ENCODE results near the gene PKP1. TPM values are rescaled to one million over a fixed set of nuclear protein-coding genes. Genes with fewer than 3 reads are reported as not detected.

PKP1 gene
- total and polyA plus RNA-seq, 2 donors (not counting 3 experiments of a cell fraction or from before 2014, with no cell fraction given): 0.01 TPM; not detected in 1

GRCh38 chr1:201324306-201324705 lies 41.0 kb downstream of the PKP1 start:
- Histone ChIP-seq H3K9me3 (replicated peaks; ENCODE audit: control insufficient read depth, insufficient read depth, low read length) (no peaks in the 10 kb centered on the region), H3K27ac (ENCODE audit: insufficient read depth, low read depth, low read length) (no peak overlapping the region), H2AFZ (ENCODE audit: low read depth, low read length) (no peak overlapping the region), H3K4me3 (replicated peaks in 1 of 3; ENCODE audit: insufficient read depth in 1 of 3, low read depth in 1 of 3, low read length in 3 of 3) (no peak overlapping the region), H3K79me2 (ENCODE audit: control insufficient read depth, insufficient read depth, low read length) (no peaks in the 10 kb centered on the region), H3K9ac (replicated peaks; ENCODE audit: extremely low read depth, insufficient read depth, low read length) (no peak overlapping the region), H3K9me1 (replicated peaks; ENCODE audit: control insufficient read depth, extremely low read depth, insufficient read depth, low read length) (no peaks in the 10 kb centered on the region), H3K27me3 (ENCODE audit: control insufficient read depth in 2 of 2, insufficient read depth in 2 of 2, low read length in 2 of 2) (peaks cover 0 to 5% of the 10 kb centered on the region in 2 experiments), H3K36me3 (ENCODE audit: control insufficient read depth in 2 of 2, extremely low read depth in 1 of 2, insufficient read depth in 2 of 2, low read length in 2 of 2) (no peaks in the 10 kb centered on the region), H3K4me2 (ENCODE audit: insufficient read depth, low read length) (no peak overlapping the region), H3K4me1 (ENCODE audit: control insufficient read depth, extremely low read depth, insufficient read depth, low read length) (no peaks in the 10 kb centered on the region), H4K20me1 (replicated peaks; ENCODE audit: control insufficient read depth, extremely low read depth, insufficient read depth, low read length) (no peaks in the 10 kb centered on the region)
- FAIRE-seq (no peak), DNase-seq (ENCODE audit: low read depth, low spot score) (no peak)
- TF ChIP-seq FOS (IDR thresholded peaks at IDR 0.05; ENCODE audit: borderline replicate concordance, insufficient read depth, low read length) (no peak), JUN (IDR thresholded peaks at IDR 0.05; ENCODE audit: borderline replicate concordance, insufficient read depth, insufficient read length, low read depth) (no peak), POLR2A (IDR thresholded peaks at IDR 0.05; ENCODE audit: low read depth, low read length) (no peak), GATA2 (IDR thresholded peaks at IDR 0.05; ENCODE audit: insufficient read depth, insufficient read length, low read depth, low read length) (no peak), EZH2 (IDR thresholded peaks at IDR 0.05; ENCODE audit: borderline replicate concordance, low read depth, low read length, severe bottlenecking) (no peak), MYC (IDR thresholded peaks at IDR 0.05; ENCODE audit: low read depth, low read length) (no peak), POLR2AphosphoS5 (IDR thresholded peaks at IDR 0.05; ENCODE audit: insufficient read depth, low read depth, low read length) (no peak), CTCF (IDR thresholded peaks at IDR 0.05; ENCODE audit: extremely low read depth in 1 of 2, insufficient read depth in 1 of 2, low read depth in 1 of 2, low read length in 2 of 2) (no peak)
- TF ChIP-seq, protein P1, sequence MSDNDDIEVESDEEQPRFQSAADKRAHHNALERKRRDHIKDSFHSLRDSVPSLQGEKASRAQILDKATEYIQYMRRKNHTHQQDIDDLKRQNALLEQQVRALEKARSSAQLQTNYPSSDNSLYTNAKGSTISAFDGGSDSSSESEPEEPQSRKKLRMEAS (IDR thresholded peaks at IDR 0.05; ENCODE audit: insufficient read depth, insufficient read length): no peak
- intact Hi-C loops (cut with micrococcal nuclease): no loop called here
- no TSS peak for BruUV-seq (replicated peaks)
- dilution Hi-C loops (cut with MboI; ENCODE audit: extremely low pct_ligation_motif_present, low sequenced_read_pairs): no loop called here
- ChIA-PET POLR2A (no interaction called here), CTCF (interaction anchor here (1.8 kb wide), 1 partner anchor 24 kb away, joined by 4 read pairs; no protein-coding TSS in a partner anchor)
